HepG2 (cell line): ENCODE measurements around the gene NPC1. TPM values are rescaled to one million over a fixed set of nuclear protein-coding genes. Genes with fewer than 3 reads are reported as not detected.

Source experiments
- EZH2 ChIP-seq: conservative IDR thresholded peaks from 2 replicates; pipeline ENCODE4 v1.6.1; 2012; ENCODE audit warnings: mild to moderate bottlenecking, low read depth, low read length, moderate library complexity
- GATAD2A ChIP-seq: IDR thresholded peaks from 2 replicates; pipeline ENCODE4 v1.6.1; 2016
- KDM3A ChIP-seq: IDR thresholded peaks from 2 replicates; pipeline ENCODE4 v1.6.1; 2018; ENCODE audit warnings: low read depth, missing compliant biosample characterization
- MATR3 ChIP-seq: sonication (generic); formaldehyde crosslinking; IDR thresholded peaks from 2 replicates; pipeline ENCODE4 v1.4.0; 2020; ENCODE audit warnings: missing genetic modification reagents
- MEIS1 ChIP-seq: sonication (generic); formaldehyde crosslinking; IDR thresholded peaks from 2 replicates; pipeline ENCODE4 v1.9.0; 2021; ENCODE audit warnings: mild to moderate bottlenecking, missing genetic modification reagents, moderate library complexity, borderline replicate concordance
- PLRG1 ChIP-seq: fragments of 450-650 bp; conservative IDR thresholded peaks from 2 replicates; pipeline ENCODE4 v1.6.1; 2016
- RFXAP ChIP-seq: sonication (generic); formaldehyde crosslinking; IDR thresholded peaks from 2 replicates; pipeline ENCODE4 v1.4.0; 2020; ENCODE audit warnings: missing genetic modification reagents, borderline replicate concordance
- SPEN ChIP-seq: sonication (generic); formaldehyde crosslinking; IDR thresholded peaks from 2 replicates; pipeline ENCODE4 v1.5.1; 2020; ENCODE audit warnings: low read depth, mild to moderate bottlenecking, missing genetic modification reagents
- ZBTB3 ChIP-seq: sonication (generic); formaldehyde crosslinking; IDR thresholded peaks from 2 replicates; pipeline ENCODE4 v1.4.0; 2020; ENCODE audit warnings: low read depth, mild to moderate bottlenecking, moderate library complexity, missing genetic modification reagents, borderline replicate concordance
- ZNF234 ChIP-seq: sonication (generic); formaldehyde crosslinking; conservative IDR thresholded peaks from 2 replicates; pipeline ENCODE4 v1.5.1; 2020; ENCODE audit warnings: mild to moderate bottlenecking, missing genetic modification reagents
- ZNF367 ChIP-seq: sonication (generic); formaldehyde crosslinking; IDR thresholded peaks from 2 replicates; pipeline ENCODE4 v1.4.0; 2020; ENCODE audit warnings: missing genetic modification reagents, borderline replicate concordance
- ZNF616 ChIP-seq: sonication (generic); formaldehyde crosslinking; IDR thresholded peaks from 2 replicates; pipeline ENCODE4 v1.5.0; 2020; ENCODE audit warnings: low read depth, mild to moderate bottlenecking, missing genetic modification reagents
- polyA plus RNA-seq, 8 experiments: library from polyadenylated mRNA; depleted of rRNA in 3 of 8; stranded (reverse) in 7 of 8; unstranded in 1 of 8; fragments of >200 nt; fragmentation: Illumina TruSeq in 4 of 8; extraction: Trizol in 4 of 8; gene quantifications; 2 replicates each; pipeline versions ENCODE4 v1.2.1 to v1.2.3, GENCODE V29; 2011 to 2016; ENCODE audit warnings: low read depth in 4 of 8, missing spikeins in 1 of 8, mixed read lengths in 1 of 8; ENCODE audit not compliant: insufficient read depth in 1 of 8
- total RNA-seq, 5 experiments: library from RNA; depleted of rRNA; stranded (reverse); fragments of >200 nt; fragmentation: Illumina TruSeq; extraction: Trizol; gene quantifications; 2 replicates each; pipeline ENCODE4 v1.2.3, GENCODE V29; 2016; ENCODE audit warnings: low read depth in 1 of 5
- TF ChIP-seq, protein P1 (sequence below): sonication (generic); formaldehyde crosslinking; IDR thresholded peaks from 2 replicates; pipeline ENCODE4 v1.5.1; 2020; ENCODE audit warnings: mild to moderate bottlenecking, moderate library complexity, missing genetic modification reagents
- TF ChIP-seq, protein P2 (sequence below): sonication (generic); formaldehyde crosslinking; IDR thresholded peaks from 2 replicates; pipeline ENCODE4 v1.5.1; 2020; ENCODE audit warnings: mild to moderate bottlenecking, missing genetic modification reagents, moderate library complexity
- TF ChIP-seq, protein P3 (sequence below): IDR thresholded peaks from 2 replicates; pipeline ENCODE4 v1.4.0; 2020; ENCODE audit warnings: mild to moderate bottlenecking, missing genetic modification reagents
- TF ChIP-seq, protein P4 (sequence below): IDR thresholded peaks from 2 replicates; pipeline ENCODE4 v1.6.1; 2012; ENCODE audit warnings: low read length, improper control_type of control experiment

NPC1 gene
- total and polyA plus RNA-seq, 2 of the 13 experiments (the other 11 are each of a cell fraction or from before 2014, with no cell fraction given), result 46.5 to 114 TPM

DNA sequence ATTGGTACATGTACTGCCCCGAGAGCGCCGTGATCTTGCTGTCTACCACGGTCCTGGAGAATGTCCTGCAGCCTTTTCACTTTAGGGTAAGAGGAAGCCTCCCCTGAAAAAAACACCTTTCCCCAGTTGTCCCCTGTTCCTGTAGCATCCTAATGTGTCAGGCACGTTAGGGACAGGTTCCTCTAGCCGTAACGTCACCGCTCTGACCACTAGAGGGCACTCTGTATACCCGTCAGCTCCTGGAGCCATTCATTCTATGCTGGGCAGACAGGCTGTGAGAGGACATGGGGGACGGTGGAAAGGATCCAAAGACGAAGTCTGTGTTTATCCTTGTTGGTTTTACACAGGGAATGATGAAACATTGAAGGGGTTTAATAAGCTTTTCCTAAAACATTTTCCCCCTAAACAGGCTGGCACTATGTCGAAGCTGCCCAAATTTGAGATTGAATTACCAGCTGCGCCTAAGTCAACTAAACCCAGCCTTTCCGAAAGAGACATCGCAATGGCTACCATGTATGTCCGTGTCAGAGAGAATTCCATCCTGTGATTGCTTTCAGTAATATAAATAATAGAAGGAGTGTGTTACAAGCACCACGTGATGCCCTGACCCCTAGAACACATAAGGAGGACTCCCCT lies 70.3 kb downstream of the NPC1 start (continued):
- TF ChIP-seq, protein P1, sequence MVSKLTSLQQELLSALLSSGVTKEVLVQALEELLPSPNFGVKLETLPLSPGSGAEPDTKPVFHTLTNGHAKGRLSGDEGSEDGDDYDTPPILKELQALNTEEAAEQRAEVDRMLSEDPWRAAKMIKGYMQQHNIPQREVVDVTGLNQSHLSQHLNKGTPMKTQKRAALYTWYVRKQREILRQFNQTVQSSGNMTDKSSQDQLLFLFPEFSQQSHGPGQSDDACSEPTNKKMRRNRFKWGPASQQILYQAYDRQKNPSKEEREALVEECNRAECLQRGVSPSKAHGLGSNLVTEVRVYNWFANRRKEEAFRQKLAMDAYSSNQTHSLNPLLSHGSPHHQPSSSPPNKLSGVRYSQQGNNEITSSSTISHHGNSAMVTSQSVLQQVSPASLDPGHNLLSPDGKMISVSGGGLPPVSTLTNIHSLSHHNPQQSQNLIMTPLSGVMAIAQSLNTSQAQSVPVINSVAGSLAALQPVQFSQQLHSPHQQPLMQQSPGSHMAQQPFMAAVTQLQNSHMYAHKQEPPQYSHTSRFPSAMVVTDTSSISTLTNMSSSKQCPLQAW, result no peak
- TF ChIP-seq ZNF616 (no peak), ZNF234 (CRISPR knock-in tag) (no peak), SPEN (CRISPR knock-in tag) (peak; percentile 50; the same call in 1 of the 2 replicates), EZH2 (no peak), ZNF367 (CRISPR knock-in tag) (no peak), GATAD2A (CRISPR knock-in tag) (peak; percentile 60), MEIS1 (peak; percentile 51; the same call in 1 of the 2 replicates), KDM3A (peak; percentile 53; the same call in 1 of the 2 replicates), PLRG1 (no peak), RFXAP (CRISPR knock-in tag) (no peak), MATR3 (CRISPR knock-in tag) (no peak), ZBTB3 (no peak)
- TF ChIP-seq, protein P2, sequence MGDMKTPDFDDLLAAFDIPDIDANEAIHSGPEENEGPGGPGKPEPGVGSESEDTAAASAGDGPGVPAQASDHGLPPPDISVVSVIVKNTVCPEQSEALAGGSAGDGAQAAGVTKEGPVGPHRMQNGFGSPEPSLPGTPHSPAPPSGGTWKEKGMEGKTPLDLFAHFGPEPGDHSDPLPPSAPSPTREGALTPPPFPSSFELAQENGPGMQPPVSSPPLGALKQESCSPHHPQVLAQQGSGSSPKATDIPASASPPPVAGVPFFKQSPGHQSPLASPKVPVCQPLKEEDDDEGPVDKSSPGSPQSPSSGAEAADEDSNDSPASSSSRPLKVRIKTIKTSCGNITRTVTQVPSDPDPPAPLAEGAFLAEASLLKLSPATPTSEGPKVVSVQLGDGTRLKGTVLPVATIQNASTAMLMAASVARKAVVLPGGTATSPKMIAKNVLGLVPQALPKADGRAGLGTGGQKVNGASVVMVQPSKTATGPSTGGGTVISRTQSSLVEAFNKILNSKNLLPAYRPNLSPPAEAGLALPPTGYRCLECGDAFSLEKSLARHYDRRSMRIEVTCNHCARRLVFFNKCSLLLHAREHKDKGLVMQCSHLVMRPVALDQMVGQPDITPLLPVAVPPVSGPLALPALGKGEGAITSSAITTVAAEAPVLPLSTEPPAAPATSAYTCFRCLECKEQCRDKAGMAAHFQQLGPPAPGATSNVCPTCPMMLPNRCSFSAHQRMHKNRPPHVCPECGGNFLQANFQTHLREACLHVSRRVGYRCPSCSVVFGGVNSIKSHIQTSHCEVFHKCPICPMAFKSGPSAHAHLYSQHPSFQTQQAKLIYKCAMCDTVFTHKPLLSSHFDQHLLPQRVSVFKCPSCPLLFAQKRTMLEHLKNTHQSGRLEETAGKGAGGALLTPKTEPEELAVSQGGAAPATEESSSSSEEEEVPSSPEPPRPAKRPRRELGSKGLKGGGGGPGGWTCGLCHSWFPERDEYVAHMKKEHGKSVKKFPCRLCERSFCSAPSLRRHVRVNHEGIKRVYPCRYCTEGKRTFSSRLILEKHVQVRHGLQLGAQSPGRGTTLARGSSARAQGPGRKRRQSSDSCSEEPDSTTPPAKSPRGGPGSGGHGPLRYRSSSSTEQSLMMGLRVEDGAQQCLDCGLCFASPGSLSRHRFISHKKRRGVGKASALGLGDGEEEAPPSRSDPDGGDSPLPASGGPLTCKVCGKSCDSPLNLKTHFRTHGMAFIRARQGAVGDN (CRISPR knock-in tag), result no peak
- TF ChIP-seq, protein P3, sequence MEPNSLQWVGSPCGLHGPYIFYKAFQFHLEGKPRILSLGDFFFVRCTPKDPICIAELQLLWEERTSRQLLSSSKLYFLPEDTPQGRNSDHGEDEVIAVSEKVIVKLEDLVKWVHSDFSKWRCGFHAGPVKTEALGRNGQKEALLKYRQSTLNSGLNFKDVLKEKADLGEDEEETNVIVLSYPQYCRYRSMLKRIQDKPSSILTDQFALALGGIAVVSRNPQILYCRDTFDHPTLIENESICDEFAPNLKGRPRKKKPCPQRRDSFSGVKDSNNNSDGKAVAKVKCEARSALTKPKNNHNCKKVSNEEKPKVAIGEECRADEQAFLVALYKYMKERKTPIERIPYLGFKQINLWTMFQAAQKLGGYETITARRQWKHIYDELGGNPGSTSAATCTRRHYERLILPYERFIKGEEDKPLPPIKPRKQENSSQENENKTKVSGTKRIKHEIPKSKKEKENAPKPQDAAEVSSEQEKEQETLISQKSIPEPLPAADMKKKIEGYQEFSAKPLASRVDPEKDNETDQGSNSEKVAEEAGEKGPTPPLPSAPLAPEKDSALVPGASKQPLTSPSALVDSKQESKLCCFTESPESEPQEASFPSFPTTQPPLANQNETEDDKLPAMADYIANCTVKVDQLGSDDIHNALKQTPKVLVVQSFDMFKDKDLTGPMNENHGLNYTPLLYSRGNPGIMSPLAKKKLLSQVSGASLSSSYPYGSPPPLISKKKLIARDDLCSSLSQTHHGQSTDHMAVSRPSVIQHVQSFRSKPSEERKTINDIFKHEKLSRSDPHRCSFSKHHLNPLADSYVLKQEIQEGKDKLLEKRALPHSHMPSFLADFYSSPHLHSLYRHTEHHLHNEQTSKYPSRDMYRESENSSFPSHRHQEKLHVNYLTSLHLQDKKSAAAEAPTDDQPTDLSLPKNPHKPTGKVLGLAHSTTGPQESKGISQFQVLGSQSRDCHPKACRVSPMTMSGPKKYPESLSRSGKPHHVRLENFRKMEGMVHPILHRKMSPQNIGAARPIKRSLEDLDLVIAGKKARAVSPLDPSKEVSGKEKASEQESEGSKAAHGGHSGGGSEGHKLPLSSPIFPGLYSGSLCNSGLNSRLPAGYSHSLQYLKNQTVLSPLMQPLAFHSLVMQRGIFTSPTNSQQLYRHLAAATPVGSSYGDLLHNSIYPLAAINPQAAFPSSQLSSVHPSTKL (CRISPR knock-in tag), result 0 out of 2 replicates have a peak, but pooled peaks have one; percentile 19
- TF ChIP-seq, protein P4, sequence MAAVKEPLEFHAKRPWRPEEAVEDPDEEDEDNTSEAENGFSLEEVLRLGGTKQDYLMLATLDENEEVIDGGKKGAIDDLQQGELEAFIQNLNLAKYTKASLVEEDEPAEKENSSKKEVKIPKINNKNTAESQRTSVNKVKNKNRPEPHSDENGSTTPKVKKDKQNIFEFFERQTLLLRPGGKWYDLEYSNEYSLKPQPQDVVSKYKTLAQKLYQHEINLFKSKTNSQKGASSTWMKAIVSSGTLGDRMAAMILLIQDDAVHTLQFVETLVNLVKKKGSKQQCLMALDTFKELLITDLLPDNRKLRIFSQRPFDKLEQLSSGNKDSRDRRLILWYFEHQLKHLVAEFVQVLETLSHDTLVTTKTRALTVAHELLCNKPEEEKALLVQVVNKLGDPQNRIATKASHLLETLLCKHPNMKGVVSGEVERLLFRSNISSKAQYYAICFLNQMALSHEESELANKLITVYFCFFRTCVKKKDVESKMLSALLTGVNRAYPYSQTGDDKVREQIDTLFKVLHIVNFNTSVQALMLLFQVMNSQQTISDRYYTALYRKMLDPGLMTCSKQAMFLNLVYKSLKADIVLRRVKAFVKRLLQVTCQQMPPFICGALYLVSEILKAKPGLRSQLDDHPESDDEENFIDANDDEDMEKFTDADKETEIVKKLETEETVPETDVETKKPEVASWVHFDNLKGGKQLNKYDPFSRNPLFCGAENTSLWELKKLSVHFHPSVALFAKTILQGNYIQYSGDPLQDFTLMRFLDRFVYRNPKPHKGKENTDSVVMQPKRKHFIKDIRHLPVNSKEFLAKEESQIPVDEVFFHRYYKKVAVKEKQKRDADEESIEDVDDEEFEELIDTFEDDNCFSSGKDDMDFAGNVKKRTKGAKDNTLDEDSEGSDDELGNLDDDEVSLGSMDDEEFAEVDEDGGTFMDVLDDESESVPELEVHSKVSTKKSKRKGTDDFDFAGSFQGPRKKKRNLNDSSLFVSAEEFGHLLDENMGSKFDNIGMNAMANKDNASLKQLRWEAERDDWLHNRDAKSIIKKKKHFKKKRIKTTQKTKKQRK, result no peak
